Transverse colon (tissue), 4 donors: ENCODE measurements around the gene WASHC3.

Source experiments
- POLR2A ChIP-seq: fragments of 450-650 bp; IDR thresholded peaks from one replicate; pipeline ENCODE4 v1.6.1; 2016; ENCODE audit warnings: antibody characterized with exemption, mild to moderate bottlenecking, moderate library complexity
- POLR2AphosphoS5 ChIP-seq, 3 donors: sonication (generic); formaldehyde crosslinking; IDR thresholded peaks; one replicate each; pipeline ENCODE4 v1.6.1; 2016; ENCODE audit warnings: antibody characterized with exemption in 3 of 3
- TF ChIP-seq, protein P1 (sequence below), 5 experiments: fragments of 200-600 bp in 3 of 5; fragments of 450-650 bp in 2 of 5; sonication (generic) in 3 of 5; IDR thresholded peaks; 1 replicate in 2 of 5; 2 replicates in 3 of 5; pipeline ENCODE4 v1.5.1; 2016 to 2017; ENCODE audit warnings: antibody characterized with exemption in 5 of 5, inconsistent platforms in 3 of 5, mild to moderate bottlenecking in 2 of 5, moderate library complexity in 1 of 5

DNA sequence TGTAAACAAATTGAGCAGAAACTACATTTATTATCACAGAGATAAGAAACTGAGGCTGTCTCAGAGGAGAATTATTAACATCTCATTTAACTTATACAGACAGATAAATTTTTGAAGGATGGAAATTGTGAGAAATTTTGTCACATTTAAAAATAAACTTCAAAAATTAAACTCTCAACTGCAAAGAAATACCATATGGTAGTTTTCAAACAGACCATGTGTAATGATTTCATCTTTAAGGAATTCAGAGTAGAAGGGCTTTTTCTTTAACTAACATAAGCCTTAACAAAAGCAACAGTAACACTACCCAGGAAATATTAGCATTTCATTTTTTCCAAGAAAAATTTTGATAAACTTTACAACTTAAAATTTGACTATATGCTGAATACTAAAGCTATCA is 31.5 kb upstream of the WASHC3 start:
- TF ChIP-seq, protein P1, sequence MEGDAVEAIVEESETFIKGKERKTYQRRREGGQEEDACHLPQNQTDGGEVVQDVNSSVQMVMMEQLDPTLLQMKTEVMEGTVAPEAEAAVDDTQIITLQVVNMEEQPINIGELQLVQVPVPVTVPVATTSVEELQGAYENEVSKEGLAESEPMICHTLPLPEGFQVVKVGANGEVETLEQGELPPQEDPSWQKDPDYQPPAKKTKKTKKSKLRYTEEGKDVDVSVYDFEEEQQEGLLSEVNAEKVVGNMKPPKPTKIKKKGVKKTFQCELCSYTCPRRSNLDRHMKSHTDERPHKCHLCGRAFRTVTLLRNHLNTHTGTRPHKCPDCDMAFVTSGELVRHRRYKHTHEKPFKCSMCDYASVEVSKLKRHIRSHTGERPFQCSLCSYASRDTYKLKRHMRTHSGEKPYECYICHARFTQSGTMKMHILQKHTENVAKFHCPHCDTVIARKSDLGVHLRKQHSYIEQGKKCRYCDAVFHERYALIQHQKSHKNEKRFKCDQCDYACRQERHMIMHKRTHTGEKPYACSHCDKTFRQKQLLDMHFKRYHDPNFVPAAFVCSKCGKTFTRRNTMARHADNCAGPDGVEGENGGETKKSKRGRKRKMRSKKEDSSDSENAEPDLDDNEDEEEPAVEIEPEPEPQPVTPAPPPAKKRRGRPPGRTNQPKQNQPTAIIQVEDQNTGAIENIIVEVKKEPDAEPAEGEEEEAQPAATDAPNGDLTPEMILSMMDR (IDR thresholded peaks at IDR 0.05) = no peak
- TF ChIP-seq POLR2AphosphoS5 (IDR thresholded peaks at IDR 0.05) (no peak), POLR2A (no peak)
